ENCODE measurements around the gene ZSCAN31.
A peak's percentile ranks its signal among the peaks of the same experiment; 100 is the strongest.
"Not testable (repeated sequence)": the region's sequence is repeated elsewhere in the genome, so short reads cannot be mapped to it uniquely, and the experiment has no call there.

ZSCAN31 gene

DNA sequence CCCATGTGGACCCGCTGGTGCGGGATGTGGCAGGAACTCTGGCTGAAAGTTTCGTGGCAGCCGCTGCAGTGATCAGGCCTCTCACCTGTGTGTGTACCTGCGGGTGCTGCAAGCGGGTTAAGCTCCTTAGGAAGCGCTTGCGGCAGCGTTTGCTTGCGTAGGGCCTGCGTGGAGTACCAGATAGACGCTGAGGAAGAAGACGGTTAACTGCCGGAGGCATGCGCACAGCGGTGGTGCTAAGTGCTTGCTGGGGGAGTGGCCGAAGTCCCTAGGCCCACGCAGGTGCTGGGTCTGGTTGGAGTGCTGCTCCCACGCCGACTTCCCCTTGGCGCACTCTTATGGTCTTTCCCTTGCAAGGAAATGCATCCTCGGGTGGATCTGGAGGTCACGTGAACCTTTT, 23.0 kb downstream of the ZSCAN31 start:
- no peak for DNase-seq

DNA sequence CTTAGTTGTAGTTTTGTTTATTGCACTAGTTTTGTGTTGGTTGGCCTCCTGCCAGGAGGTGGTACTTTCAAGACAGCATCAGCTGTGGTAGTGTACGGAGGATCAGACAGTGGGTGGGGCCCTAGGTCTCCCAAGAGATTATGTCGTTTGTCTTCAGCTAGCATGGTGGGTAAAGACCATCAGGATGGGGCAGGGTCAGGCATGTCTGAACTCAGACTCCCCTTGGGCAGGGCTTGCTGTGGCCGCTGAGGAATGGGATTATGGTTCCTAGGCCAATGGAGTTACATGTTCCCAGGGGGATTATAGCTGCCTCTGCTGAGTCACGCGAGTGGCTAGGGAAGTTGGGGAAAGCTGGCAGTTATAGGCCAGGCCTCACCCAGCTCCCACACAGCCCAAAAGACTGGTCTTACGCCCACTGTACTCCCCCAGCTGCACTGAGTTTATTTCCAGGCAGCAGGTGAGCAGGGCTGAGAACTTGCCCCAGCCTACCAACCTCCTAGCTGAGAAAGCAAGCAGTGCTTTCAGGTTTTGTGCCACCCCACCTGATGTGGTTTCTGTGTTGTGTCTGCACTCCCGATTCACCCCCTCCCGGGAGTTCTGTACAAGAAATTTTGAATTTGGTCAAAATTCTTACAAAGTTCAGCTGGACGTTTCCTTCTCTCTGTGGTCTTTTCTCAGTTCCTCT, 24.7 kb downstream of the ZSCAN31 start:
- no peak for DNase-seq

DNA sequence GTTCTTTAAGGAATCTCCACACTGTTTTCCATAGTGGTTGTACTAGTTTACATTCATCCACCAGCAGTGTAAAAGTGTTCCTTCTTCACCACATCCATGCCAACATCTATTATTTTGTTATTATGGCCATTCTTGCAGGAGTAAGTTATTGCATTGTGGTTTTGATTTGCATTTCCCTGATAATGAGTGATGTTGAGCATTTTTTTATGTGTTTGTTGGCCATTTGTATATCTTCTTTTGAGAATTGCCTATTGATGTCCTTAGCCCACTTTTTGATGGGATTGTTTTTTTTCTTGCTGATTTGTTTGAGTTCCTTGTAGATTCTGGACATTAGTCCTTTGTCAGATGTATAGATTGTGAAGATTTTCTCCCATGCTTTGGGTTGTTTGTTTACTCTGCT, 29.6 kb downstream of the ZSCAN31 start:
- DNase-seq, result not testable (repeated sequence)

DNA sequence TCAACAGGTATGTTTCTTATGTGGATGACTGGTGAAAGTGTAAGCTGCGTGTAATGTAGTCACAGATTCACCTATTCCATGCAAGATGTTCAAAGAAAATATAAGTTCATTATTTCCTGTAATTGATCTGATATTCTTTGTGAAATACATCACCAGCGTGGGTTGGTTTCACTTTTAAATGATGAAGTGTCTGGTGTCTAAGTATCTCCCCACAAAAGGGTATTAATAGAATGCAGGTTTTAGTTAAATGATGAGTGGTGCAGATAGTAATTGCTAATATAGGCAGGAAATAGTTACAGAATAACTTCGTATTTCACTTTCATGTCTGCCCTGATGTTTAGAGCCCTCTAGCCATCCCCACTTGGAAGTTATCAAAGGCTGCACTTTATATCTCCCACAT, 32.4 kb downstream of the ZSCAN31 start:
- no peak for DNase-seq

DNA sequence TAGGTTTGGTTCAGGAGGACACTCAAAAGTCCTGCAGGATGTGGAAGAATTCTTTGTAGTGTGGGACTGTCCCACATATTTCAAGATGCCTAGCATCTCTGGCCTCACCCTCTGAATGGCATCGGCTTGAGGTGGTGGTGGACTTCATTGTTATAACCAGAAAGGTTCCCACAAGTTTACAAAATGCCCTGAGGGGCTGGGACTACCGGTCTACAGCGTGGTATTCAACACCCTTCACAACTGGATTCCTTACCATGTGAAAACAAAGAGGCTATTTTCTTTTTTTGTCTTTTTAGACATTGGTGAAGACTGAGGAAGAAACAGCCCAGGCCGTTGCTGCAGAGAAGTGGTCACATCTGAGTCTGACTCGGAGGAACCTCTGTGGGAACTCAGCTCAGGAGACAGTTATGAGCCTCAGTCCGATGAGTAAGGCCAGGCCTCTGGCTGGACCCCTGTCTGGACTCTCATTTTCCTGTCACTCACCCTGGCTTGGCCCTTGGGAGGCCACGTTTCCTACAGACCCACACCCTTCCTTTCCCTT, 39.4 kb downstream of the ZSCAN31 start:
- DNase-seq, result no peak

DNA sequence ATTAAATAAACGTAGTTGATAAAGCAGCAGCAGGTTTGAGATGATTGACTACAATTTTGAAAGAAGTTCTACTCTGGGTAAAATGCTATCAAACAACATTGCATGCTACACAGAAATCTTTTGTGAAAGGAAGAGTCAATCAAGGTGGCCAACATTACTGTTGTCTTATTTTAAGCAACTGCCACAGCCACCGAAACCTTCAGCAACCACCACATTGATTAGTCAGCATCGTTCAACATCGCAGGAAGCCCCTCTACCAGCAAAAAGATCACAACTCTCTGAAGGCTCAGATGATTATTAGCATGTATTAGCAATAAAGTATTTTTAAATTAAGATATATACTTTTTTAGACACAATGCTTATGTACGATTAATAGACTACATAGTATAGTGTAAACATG, 40.6 kb downstream of the ZSCAN31 start:
- no peak for DNase-seq

DNA sequence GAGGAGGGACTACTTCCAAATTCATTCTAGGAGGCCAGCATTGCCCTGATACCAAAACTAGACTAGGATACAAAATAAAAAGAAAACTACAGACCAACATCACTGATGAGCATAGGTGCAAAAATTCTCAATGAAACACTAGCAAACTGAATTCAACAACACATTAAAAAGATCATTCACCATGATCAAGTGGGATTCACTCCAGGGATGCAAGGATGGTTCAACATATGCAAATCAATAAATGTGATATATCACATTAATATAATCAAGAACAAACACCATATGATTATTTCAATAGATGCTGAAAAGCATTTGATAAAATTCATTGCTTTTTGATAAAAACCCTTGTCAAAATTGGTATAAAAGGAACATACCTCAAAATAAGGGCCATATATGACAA, 44.4 kb downstream of the ZSCAN31 start:
- no peak for DNase-seq

DNA sequence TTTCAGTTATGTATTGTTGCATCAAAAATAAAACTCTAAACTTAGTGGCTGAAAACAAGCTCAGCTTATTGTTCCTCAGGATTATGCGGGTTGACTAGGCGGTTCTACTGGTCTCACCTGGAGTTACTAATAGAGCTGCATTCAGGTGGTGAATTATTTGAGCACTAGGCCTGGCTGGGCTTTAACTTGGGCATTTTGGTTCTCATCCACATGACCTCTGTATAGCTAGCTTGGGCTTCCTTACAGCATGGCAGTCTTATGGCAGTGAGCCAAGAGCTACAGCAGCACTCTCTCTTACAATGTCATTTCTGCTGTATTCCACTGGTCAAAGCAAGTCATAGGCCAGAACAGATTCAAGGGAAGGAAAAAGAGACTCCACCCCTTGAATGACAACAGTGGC, 53.0 kb downstream of the ZSCAN31 start:
- DNase-seq, result no peak

DNA sequence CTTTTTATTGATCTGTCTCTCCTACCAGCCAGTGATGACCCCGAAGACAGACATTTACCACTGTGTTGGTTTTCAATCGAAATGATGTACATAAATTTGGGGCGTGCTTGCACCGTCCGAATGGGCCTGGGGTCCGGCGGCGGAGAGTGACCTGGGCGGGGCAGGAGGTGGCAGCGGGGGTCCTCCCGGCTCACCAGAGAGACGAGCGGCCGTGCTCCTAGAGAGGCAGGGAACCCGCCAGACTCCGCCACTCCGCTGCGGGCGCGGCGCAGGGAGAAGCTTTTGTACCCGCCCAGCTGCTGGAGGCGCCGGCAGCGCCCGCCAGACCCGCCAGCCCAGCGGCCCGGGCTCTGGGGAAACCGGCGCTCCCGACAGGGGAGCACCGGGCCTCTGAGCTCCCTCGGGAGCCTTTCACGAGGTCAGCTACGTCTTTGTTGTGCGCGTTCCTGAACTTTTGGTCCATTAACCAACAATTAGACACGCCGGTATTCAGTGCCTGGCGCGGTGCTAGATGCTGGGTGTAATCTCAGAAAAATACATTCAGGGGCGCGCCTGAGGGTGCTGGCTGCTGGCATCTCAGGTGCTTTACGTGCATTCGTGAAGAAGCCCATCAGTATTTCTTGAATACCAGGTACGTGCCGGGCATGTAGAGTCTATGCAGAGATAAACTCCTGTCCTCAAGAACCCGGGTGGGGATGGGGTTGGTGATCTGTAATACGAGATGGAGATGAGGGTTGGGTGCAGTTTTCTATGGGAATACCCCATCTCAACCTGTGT, 54.5 kb downstream of the ZSCAN31 start, which contains the start of gene PGBD1:
TSS of gene PGBD1 (plus strand) at position 285 of the 777 bp plus-strand sequence. CDS start 2,242 bp downstream, outside the sequence.
- peak; percentile 79 for DNase-seq

DNA sequence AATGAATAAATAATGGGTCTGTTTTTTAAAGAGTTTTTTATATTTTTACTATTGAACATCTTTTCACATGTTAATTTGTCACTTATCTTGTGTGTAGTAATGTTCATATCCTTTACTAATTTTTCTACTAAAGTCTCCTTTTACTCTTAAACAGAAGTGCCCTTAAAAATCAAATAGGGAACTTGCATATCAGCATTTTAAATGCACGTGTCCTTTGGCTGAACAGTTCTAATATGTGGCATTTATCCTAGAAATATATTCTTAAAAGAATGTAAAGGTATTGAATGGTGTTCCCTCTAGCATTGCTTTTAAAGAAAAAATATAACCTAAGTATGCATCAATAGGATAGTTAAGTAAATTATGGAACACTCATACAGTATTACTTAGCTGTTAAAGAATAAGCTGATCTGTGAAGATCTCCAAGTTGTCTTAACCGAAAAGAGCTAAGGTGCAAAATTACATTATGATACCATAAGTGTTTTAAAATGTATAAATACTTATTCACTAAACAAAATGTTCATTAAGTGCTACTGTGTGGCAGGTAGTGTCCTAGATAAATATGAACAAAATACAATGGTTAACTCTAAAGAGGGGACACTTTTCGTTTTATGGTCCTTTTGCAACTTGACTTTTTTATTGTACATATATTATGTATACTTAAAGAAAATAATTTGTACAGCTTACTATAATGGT, 55.2 kb downstream of the ZSCAN31 start:
- no peak for DNase-seq

DNA sequence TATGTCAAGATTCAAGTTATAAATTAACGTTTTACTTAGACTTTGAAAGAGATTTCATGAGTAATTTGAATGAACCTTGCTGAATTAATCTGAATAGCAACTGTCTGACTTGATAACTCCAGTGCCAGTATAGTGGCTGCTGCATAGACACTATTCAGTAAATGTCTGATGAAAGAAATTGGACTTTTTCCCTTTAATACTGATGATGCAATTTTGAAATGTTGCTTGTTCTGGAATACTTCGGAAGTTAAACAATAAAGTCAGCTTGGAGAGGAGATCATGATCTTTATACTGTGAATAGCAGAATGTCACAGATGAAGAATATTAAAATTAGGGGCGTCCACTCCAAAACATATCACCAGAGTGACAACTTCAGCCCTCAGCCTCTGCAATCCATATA, 58.2 kb downstream of the ZSCAN31 start:
- no peak for DNase-seq

DNA sequence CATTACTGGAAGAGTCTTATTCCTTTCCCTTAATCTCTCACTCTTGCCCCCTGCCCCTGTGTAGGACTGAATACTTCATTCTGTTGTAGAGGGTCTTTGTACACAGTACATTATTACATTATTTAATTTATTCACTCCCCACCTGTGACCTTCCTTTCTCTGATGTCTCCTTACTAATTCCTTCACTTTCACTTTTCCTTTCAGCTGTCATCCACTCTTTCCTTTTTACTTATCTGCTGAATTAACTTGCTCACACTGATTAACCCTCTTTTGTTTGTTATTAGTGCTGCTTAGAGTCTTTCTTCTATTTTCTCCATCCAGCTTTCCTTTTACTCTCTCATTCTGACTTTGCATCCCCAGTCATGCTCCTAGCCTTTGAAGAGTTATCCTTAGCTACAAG, 61.1 kb downstream of the ZSCAN31 start:
- DNase-seq, result no peak
